GM12878 (cell line): Measurements from ENCODE around the gene SLMAP. TPM values are rescaled to one million over a fixed set of nuclear protein-coding genes. Genes with fewer than 3 reads are reported as not detected.

Experiments
- ATAC-seq: fragments of 200-7000 bp; cut with Tn5 transposase; 3 replicates; pipeline ENCODE4 v1.9.1; 2020; ENCODE audit warnings: mild to moderate bottlenecking, moderate library complexity
- BruUV-seq: library from RNA; stranded (reverse); fragments of 400-500 nt; replicated peaks from 2 replicates; lab custom pipeline; 2021; lab: Mats Ljungman, UMichigan
- CTCF ChIA-PET: fragments of 300-600 bp; sonication (Branson Sonifier 250); formaldehyde crosslinking; extraction: SDS; loops from one replicate; lab custom pipeline; 2021; ENCODE audit warnings: inconsistent platforms; lab: Yijun Ruan, JAX
- POLR2A ChIA-PET: fragments of 350-600 bp; formaldehyde crosslinking; extraction: SDS; loops from one replicate; lab custom pipeline; 2021; ENCODE audit warnings: inconsistent platforms; lab: Charles Lee
- RAD21 ChIA-PET: fragments of 300-600 bp; sonication (Branson Sonifier 250); formaldehyde crosslinking; loops from one replicate; lab custom pipeline; 2023; ENCODE audit warnings: antibody characterized with exemption; ENCODE audit not compliant: unreplicated experiment; lab: Charles Lee
- SMC1A ChIA-PET: fragments of 300-600 bp; sonication (Branson Sonifier 250); formaldehyde crosslinking; loops from one replicate; lab custom pipeline; 2023; ENCODE audit not compliant: unreplicated experiment, uncharacterized antibody; lab: Charles Lee
- DNase-seq: peaks from one replicate; pipeline ENCODE4 v3.0.0-alpha.2; 2011; ENCODE audit warnings: low read depth, low spot score
- FAIRE-seq: peaks from 3 replicates; lab custom pipeline; 2011; peaks lifted over from hg19 to GRCh38; lab: Jason Lieb, UNC
- H2AFZ ChIP-seq: 2 replicates; pipeline ENCODE4 v1.6.0; 2011; ENCODE audit warnings: low read depth, low read length, control low read depth; ENCODE audit not compliant: control insufficient read depth
- H3K27ac ChIP-seq: 2 replicates; pipeline ENCODE4 v1.5.1; 2011; ENCODE audit warnings: control low read depth; ENCODE audit not compliant: control insufficient read depth, insufficient read depth
- H3K27me3 ChIP-seq, 2 experiments: replicated peaks in 1 of 2; 2 replicates each; pipeline versions ENCODE4 v1.6.0 to v1.6.1; 2011; ENCODE audit warnings: low read length in 1 of 2; ENCODE audit not compliant: control insufficient read depth in 2 of 2, insufficient read depth in 2 of 2
- H3K36me3 ChIP-seq, 2 experiments: 2 replicates each; pipeline ENCODE4 v1.5.1; 2011; ENCODE audit warnings: low read length in 1 of 2; ENCODE audit not compliant: control insufficient read depth in 2 of 2, insufficient read depth in 2 of 2
- H3K4me1 ChIP-seq: 2 replicates; pipeline ENCODE4 v1.6.1; 2011; ENCODE audit warnings: mild to moderate bottlenecking, low read length, moderate library complexity, mixed read lengths; ENCODE audit not compliant: control insufficient read depth, insufficient read depth
- H3K4me2 ChIP-seq: 2 replicates; pipeline ENCODE4 v1.6.0; 2011; ENCODE audit warnings: control low read depth; ENCODE audit not compliant: control insufficient read depth, insufficient read depth
- H3K4me3 ChIP-seq: fragments of 200-600 bp; sonication (generic); 2 replicates; pipeline ENCODE4 v1.5.1; 2016
- H3K79me2 ChIP-seq: 2 replicates; pipeline ENCODE4 v1.6.0; 2011; ENCODE audit warnings: low read length; ENCODE audit not compliant: control insufficient read depth, insufficient read depth
- H3K9ac ChIP-seq: 2 replicates; pipeline ENCODE4 v1.8.0; 2011; ENCODE audit warnings: low read length, control low read depth, mixed read lengths; ENCODE audit not compliant: control insufficient read depth, insufficient read depth
- H3K9me3 ChIP-seq: replicated peaks from 3 replicates; pipeline ENCODE4 v1.5.1; 2011; ENCODE audit warnings: mild to moderate bottlenecking, low read length; ENCODE audit not compliant: control insufficient read depth, insufficient read depth
- H4K20me1 ChIP-seq: 2 replicates; pipeline ENCODE4 v1.6.0; 2011; ENCODE audit not compliant: control insufficient read depth, insufficient read depth
- BMI1 ChIP-seq: fragments of 450-650 bp; IDR thresholded peaks from 2 replicates; pipeline ENCODE4 v1.6.1; 2016; ENCODE audit warnings: mild to moderate bottlenecking, moderate library complexity, borderline replicate concordance
- CBFB ChIP-seq: IDR thresholded peaks from 2 replicates; pipeline ENCODE4 v1.6.1; 2016; ENCODE audit warnings: antibody characterized with exemption, low read depth
- CBX3 ChIP-seq: fragments of 200-600 bp; sonication (generic); IDR thresholded peaks from 2 replicates; pipeline ENCODE4 v1.6.1; 2016; ENCODE audit warnings: low read depth, borderline replicate concordance
- FOS ChIP-seq: IDR thresholded peaks from 3 replicates; pipeline ENCODE4 v1.6.1; 2011; ENCODE audit warnings: borderline replicate concordance; ENCODE audit not compliant: insufficient read length; ENCODE audit errors: extremely low read depth
- HCFC1 ChIP-seq: fragments of 150-350 bp; IDR thresholded peaks from 2 replicates; pipeline ENCODE4 v1.6.1; 2014; ENCODE audit warnings: low read length
- JUND ChIP-seq: IDR thresholded peaks from 2 replicates; pipeline ENCODE4 v1.6.1; 2012; ENCODE audit warnings: low read depth, mild to moderate bottlenecking, low read length, improper control_type of control experiment, moderate library complexity
- LARP7 ChIP-seq: fragments of 450-650 bp; IDR thresholded peaks from 2 replicates; pipeline ENCODE4 v1.6.1; 2017; ENCODE audit warnings: mild to moderate bottlenecking
- NFYA ChIP-seq: IDR thresholded peaks from 2 replicates; pipeline ENCODE4 v1.6.1; 2011; ENCODE audit warnings: low read depth, mild to moderate bottlenecking, low read length, improper control_type of control experiment, borderline replicate concordance
- PAX8 ChIP-seq: fragments of 450-650 bp; IDR thresholded peaks from 2 replicates; pipeline ENCODE4 v1.6.1; 2017; ENCODE audit warnings: mild to moderate bottlenecking, moderate library complexity
- POLR2AphosphoS2 ChIP-seq: IDR thresholded peaks from 2 replicates; pipeline ENCODE4 v1.6.1; 2011; ENCODE audit warnings: low read depth, mild to moderate bottlenecking, low read length, improper control_type of control experiment, moderate library complexity
- RFX5 ChIP-seq: IDR thresholded peaks from 2 replicates; pipeline ENCODE4 v1.6.1; 2011; ENCODE audit warnings: low read depth, low read length, improper control_type of control experiment
- SMARCA5 ChIP-seq: fragments of 450-650 bp; IDR thresholded peaks from 2 replicates; pipeline ENCODE4 v1.6.1; 2017; ENCODE audit warnings: mild to moderate bottlenecking
- STAT3 ChIP-seq: IDR thresholded peaks from 2 replicates; pipeline ENCODE4 v1.6.1; 2011; ENCODE audit warnings: low read depth, low read length, improper control_type of control experiment
- WRNIP1 ChIP-seq: IDR thresholded peaks from 2 replicates; pipeline ENCODE4 v1.6.1; 2011; ENCODE audit warnings: low read depth, low read length, improper control_type of control experiment, borderline replicate concordance
- WGBS: methylation state at CpG from one replicate; pipeline ENCODE4 v1.1.6; 2016; ENCODE audit warnings: low lambda C conversion rate; ENCODE audit not compliant: insufficient replicate concordance, insufficient coverage; ENCODE audit errors: missing lambda C conversion rate; 5-methylcytosine and 5-hydroxymethylcytosine counted together
- in situ Hi-C: fragments of 300-500 bp; cut with MboI; formaldehyde crosslinking; loops from 9 replicates; pipeline ENCODE4 v1.14.3; 2018; ENCODE audit warnings: mixed read lengths
- intact Hi-C: fragments of 100-400 bp; cut with micrococcal nuclease; formaldehyde crosslinking; loops from one replicate; pipeline ENCODE4 v1.14.2; 2022; ENCODE audit not compliant: unreplicated experiment
- polyA plus RNA-seq, 11 experiments: library from polyadenylated mRNA; depleted of rRNA in 4 of 11; unstranded in 6 of 11; stranded (reverse) in 5 of 11; fragments of >200 nt; fragmentation: Nextera tagmentation in 4 of 11; fragmentation: Illumina TruSeq in 1 of 11; extraction: Ambion mirVana in 4 of 11; extraction: Trizol in 1 of 11; gene quantifications; 1 replicate in 1 of 11; 2 replicates in 10 of 11; pipeline versions ENCODE4 v1.2.1 to v1.2.3, GENCODE V29; 2011 to 2016; ENCODE audit warnings: inconsistent platforms in 2 of 11, missing spikeins in 2 of 11, low read depth in 1 of 11
- total RNA-seq, 4 experiments: library from RNA; depleted of rRNA in 3 of 4; stranded (reverse); fragments of >200 nt in 3 of 4; fragmentation: Illumina TruSeq in 1 of 4; extraction: Trizol in 1 of 4; gene quantifications; 2 replicates each; pipeline versions ENCODE4 v1.2.1 to v1.2.3, GENCODE V29; 2013 to 2021
- TF ChIP-seq, protein P1 (sequence below), 3 experiments: IDR thresholded peaks in 2 of 3; conservative IDR thresholded peaks in 1 of 3; 2 replicates each; pipeline ENCODE4 v1.5.1; 2011; ENCODE audit warnings: low read depth in 3 of 3, low read length in 3 of 3, mild to moderate bottlenecking in 3 of 3, control low read depth in 2 of 3, moderate library complexity in 2 of 3, inconsistent platforms in 1 of 3, mixed read lengths in 1 of 3; ENCODE audit not compliant: control insufficient read depth in 2 of 3, insufficient read depth in 1 of 3; ENCODE audit errors: extremely low read depth in 1 of 3
- TF ChIP-seq, protein P2 (sequence below): fragments of 450-650 bp; IDR thresholded peaks from 2 replicates; pipeline ENCODE4 v1.6.1; 2016; ENCODE audit warnings: mild to moderate bottlenecking, moderate library complexity, borderline replicate concordance
- TF ChIP-seq, protein P3 (sequence below): fragments of 450-650 bp; IDR thresholded peaks from 2 replicates; pipeline ENCODE4 v1.6.1; 2017; ENCODE audit warnings: low read depth, mild to moderate bottlenecking, moderate library complexity

The SLMAP gene
- total and polyA plus RNA-seq, 10 of the 15 experiments (the other 5 are each of a cell fraction or from before 2014, with no cell fraction given) = 8.3 to 43.8 (median 26.4) TPM

DNA sequence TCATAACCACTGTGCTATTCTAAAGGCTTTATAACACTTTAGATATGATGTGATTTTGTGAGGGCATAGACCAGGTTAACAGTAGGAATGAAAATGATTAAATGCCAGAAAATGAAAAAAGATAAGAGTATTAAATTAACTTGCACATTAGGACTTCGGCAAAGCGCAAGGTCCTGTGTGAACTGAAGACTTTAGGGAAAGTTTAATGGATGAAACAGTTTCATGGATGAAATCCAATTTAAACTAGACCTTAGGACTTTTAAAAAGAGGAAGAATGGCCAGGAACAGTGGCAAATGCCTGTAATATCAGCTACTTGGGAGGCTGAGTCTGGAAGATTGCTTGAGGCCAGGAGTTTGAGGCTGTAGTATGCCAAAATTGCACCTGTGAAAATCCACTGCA is 8.7 kb downstream of the SLMAP start:
- FAIRE-seq = no peak
- Histone ChIP-seq H3K4me3 (no peak overlapping the region), H3K79me2 (peaks cover 69% of the 10 kb centered on the region)
- no peak for DNase-seq
- TF ChIP-seq LARP7 (no peak), JUND (no peak), RFX5 (no peak), CBFB (no peak), SMARCA5 (no peak), WRNIP1 (no peak), NFYA (no peak), STAT3 (no peak), CBX3 (no peak), FOS (no peak), BMI1 (no peak), PAX8 (no peak), HCFC1 (no peak), POLR2AphosphoS2 (no peak)
- TF ChIP-seq, protein P1, sequence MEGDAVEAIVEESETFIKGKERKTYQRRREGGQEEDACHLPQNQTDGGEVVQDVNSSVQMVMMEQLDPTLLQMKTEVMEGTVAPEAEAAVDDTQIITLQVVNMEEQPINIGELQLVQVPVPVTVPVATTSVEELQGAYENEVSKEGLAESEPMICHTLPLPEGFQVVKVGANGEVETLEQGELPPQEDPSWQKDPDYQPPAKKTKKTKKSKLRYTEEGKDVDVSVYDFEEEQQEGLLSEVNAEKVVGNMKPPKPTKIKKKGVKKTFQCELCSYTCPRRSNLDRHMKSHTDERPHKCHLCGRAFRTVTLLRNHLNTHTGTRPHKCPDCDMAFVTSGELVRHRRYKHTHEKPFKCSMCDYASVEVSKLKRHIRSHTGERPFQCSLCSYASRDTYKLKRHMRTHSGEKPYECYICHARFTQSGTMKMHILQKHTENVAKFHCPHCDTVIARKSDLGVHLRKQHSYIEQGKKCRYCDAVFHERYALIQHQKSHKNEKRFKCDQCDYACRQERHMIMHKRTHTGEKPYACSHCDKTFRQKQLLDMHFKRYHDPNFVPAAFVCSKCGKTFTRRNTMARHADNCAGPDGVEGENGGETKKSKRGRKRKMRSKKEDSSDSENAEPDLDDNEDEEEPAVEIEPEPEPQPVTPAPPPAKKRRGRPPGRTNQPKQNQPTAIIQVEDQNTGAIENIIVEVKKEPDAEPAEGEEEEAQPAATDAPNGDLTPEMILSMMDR (IDR thresholded peaks at IDR 0.05 in 2 of 3, conservative IDR thresholded peaks at IDR 0.05 in 1 of 3; ENCODE audit: control insufficient read depth in 2 of 3, extremely low read depth in 1 of 3, insufficient read depth in 1 of 3, low read depth in 3 of 3, low read length in 3 of 3) = no peak
- TF ChIP-seq, protein P2, sequence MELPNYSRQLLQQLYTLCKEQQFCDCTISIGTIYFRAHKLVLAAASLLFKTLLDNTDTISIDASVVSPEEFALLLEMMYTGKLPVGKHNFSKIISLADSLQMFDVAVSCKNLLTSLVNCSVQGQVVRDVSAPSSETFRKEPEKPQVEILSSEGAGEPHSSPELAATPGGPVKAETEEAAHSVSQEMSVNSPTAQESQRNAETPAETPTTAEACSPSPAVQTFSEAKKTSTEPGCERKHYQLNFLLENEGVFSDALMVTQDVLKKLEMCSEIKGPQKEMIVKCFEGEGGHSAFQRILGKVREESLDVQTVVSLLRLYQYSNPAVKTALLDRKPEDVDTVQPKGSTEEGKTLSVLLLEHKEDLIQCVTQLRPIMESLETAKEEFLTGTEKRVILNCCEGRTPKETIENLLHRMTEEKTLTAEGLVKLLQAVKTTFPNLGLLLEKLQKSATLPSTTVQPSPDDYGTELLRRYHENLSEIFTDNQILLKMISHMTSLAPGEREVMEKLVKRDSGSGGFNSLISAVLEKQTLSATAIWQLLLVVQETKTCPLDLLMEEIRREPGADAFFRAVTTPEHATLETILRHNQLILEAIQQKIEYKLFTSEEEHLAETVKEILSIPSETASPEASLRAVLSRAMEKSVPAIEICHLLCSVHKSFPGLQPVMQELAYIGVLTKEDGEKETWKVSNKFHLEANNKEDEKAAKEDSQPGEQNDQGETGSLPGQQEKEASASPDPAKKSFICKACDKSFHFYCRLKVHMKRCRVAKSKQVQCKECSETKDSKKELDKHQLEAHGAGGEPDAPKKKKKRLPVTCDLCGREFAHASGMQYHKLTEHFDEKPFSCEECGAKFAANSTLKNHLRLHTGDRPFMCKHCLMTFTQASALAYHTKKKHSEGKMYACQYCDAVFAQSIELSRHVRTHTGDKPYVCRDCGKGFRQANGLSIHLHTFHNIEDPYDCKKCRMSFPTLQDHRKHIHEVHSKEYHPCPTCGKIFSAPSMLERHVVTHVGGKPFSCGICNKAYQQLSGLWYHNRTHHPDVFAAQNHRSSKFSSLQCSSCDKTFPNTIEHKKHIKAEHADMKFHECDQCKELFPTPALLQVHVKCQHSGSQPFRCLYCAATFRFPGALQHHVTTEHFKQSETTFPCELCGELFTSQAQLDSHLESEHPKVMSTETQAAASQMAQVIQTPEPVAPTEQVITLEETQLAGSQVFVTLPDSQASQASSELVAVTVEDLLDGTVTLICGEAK = no peak
- TF ChIP-seq, protein P3, sequence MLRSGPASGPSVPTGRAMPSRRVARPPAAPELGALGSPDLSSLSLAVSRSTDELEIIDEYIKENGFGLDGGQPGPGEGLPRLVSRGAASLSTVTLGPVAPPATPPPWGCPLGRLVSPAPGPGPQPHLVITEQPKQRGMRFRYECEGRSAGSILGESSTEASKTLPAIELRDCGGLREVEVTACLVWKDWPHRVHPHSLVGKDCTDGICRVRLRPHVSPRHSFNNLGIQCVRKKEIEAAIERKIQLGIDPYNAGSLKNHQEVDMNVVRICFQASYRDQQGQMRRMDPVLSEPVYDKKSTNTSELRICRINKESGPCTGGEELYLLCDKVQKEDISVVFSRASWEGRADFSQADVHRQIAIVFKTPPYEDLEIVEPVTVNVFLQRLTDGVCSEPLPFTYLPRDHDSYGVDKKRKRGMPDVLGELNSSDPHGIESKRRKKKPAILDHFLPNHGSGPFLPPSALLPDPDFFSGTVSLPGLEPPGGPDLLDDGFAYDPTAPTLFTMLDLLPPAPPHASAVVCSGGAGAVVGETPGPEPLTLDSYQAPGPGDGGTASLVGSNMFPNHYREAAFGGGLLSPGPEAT = no peak
- TF ChIP-seq, all 136 proteins: peak for 0
- H3K27ac ChIP-seq = no peak overlapping the region
- no peak for ATAC-seq
- no peak overlapping the region for H2AFZ ChIP-seq
- 100% methylated on average over 2 of the region's 2 CpGs for WGBS
- no peaks in the 10 kb centered on the region for H3K4me1 ChIP-seq
- H3K27me3 ChIP-seq = no peaks in the 10 kb centered on the region
- ChIA-PET SMC1A (interaction anchor here (0.8 to 1.4 kb wide), 3 partner anchors 9 to 62 kb away, joined by 3 to 6 read pairs (median 5); partner anchors contain the start of gene SLMAP), CTCF (interaction anchor here (0.6 to 1.4 kb wide), 3 partner anchors 17 to 61 kb away, joined by 3 to 6 read pairs (median 5); no protein-coding TSS in a partner anchor), POLR2A (no interaction called here), RAD21 (interaction anchor here (0.7 to 1.3 kb wide), 2 partner anchors 76 to 93 kb away, joined by 3 to 4 read pairs; no protein-coding TSS in a partner anchor)
- H4K20me1 ChIP-seq = no peaks in the 10 kb centered on the region
- intact Hi-C loops = no loop called here
- no peaks in the 10 kb centered on the region for H3K9me3 ChIP-seq
- in situ Hi-C loops = no loop called here
- peaks cover 0 to 7% of the 10 kb centered on the region in 2 experiments; a peak in 1 of 4 replicates for H3K36me3 ChIP-seq
- no peak overlapping the region for H3K9ac ChIP-seq
- H3K4me2 ChIP-seq = peak overlapping the region; percentile 21
- BruUV-seq = no TSS peak
